GM10847 (cell line): ENCODE data around the gene NCKAP5.

ENCODE experiments used
- POLR2A ChIP-seq: IDR thresholded peaks from 2 replicates; pipeline ENCODE4 v1.6.1; 2011; ENCODE audit not compliant: insufficient read length; ENCODE audit errors: extremely low read depth

The NCKAP5 gene

GRCh38 chr2:133442393-133442792 is 125.9 kb downstream of the NCKAP5 start:
- TF ChIP-seq POLR2A, result no peak

GRCh38 chr2:133439565-133439920 is 128.7 kb downstream of the NCKAP5 start:
- no peak for TF ChIP-seq POLR2A

DNA sequence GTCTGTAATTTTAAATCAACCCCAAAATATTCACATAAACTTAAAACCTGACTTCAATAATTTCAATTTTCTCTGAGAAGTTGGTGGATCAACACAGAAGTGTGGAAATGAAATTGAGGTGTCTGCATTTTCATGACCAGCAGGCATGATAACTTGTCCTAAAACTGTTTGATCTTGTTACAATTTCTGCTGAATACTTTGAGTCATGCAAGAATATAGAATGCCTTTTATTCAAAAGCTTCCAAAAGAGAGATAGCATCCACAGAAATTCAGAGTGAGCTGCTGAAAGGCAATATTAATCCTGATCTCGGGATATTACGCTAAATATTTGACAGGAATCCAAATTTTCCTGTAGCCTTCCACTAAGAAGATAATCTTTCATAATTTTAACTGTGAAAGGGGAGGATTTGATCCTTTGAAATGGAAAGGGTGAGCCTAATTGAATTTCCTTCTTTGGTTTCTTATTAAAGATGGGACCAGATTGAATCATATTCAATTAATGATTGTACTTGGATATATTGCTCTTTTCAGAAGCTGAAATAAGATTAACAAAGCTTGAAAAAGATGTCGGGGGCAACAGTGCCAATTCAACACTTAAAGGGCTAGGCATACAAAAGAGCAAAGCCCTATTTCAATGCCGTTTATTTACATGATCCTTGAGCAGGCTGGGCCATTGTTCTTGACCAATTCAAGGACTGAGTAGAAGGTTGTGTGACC is 129.3 kb downstream of the NCKAP5 start:
- TF ChIP-seq POLR2A, result no peak

DNA sequence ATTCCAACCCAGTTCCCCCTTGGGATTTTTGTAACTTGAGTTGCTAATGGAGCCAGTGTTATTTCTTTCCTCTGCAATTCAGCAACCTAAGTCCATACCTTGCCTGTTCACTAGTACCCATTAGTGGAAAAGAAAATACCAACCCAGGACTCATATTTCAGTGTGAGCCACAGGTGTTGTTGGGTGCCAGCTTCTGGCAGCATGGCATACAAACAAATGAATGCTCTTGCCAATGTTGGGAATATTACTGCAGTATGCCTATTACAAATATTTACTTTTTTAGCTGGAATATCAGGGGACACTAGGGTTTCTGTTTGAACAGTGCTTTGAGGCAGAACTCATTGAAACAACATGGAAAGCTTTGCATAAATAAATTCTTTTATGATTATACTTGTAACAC is 130.2 kb downstream of the NCKAP5 start:
- TF ChIP-seq POLR2A, result no peak

DNA sequence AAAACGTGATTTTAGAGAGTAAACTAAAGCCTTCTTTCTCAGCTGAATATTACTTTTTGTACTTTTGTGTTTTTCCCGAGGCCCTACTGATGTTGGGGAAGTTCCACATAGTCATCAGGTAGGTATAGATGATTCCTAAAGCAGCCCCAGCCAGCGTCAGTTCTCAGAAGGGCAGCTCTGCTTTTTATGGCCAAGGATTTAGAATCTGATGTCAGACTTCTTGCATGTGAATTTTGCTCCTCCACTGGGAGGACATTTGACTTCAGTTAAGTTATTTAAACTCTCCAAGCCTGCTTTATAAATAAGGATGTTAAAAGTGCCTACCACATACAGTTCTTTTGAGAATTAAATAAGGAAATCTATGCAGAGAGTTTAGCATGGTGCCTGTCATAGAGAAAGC is 130.8 kb downstream of the NCKAP5 start:
- TF ChIP-seq POLR2A, result no peak

DNA sequence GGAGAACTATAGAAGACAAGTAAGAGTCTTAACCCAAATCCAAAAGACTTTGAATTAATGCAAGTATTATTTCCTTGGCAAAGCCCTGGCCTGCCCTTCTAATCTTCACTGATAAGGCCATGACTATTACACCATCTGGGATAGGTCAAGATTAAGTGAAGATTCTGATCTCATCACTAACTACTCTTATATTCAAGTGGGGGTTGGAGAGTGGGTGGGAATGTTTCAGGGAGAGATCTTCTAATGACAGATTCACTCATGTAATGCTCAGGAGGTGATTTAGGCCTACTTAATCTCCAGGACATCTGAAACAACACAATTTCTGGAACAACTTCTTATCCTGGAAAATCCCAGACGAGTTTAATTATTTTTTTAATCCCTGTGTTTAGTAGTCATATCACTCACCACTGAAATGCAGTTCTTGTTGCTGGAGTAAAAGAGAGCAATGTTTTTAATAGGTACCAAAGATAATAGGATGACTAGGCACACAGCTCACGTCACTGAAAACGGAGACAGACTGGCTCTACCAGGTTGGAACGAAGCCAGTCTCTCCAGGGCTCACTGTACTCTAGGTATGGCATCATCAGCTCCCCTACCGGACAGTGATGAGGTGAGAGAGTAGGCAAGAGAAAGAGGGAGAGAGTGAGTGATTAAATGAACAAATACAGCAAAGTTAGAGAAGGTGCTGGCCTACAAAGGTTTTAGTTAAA is 133.1 kb downstream of the NCKAP5 start:
- TF ChIP-seq POLR2A, result no peak

DNA sequence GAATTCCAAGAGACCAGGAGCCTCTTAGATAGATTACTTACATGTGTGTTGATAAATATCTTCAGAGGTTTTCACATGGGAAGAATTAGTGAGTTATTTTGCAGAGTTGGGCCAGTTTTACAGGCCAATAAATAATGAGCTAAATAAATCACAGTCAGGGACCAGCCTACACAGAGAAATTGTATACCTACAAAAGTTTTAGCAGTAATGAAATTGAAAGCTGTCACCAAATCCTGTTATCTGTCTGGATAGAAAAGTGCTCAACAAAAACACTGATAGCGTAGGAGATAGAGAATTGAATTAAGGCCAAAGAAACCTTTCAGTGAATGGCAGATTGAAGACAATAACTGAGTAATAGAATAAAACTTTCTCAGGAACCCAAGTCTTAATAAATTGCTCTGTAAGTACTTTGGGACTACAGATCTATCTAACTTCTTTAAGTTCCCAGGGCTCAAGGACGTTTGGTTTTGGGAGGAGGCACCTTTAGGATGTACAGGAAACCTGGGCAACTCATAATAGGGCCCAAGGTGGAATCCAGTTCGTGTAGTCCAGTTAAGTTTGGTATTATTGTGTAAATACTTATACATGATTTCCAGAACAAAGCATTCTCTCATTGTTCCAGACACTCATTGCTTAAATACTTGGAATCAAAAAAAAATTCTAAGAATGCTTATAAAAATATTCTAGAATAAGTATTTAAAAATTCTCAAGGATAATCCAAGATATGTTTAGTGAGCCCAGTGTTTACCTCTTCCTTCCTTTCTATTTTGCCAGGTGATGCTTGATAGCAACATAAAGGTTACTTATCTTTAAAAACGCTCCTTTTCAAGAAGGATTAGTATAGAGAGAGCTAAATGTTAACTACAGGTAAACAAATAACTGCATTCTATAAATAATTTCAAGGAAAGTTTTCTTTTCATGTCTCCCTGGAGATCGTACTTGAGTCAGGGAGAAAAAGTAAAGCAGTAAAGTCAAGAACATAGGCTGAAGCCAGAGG is 134.5 kb downstream of the NCKAP5 start:
- TF ChIP-seq POLR2A, result no peak

DNA sequence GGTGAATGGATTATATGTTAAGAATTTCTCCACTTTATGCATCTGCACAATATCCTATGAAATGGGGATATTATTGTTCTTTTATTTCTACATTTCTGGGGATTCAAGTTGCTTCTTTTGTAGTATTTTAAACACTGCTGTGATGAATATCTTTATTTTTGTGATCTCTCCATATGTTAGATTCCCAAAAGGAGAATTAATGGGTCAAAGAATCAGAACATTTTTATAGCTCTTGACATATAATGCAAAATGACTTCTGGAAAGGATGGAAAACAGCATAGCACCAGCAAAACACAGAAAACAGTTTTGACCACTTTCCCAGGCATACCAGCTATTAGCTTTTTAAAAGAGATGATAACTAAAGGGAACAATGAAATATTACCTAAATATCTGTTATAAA is 135.5 kb downstream of the NCKAP5 start:
- TF ChIP-seq POLR2A, result no peak

GRCh38 chr2:133431289-133431688 is 137.0 kb downstream of the NCKAP5 start:
- TF ChIP-seq POLR2A, result no peak

DNA sequence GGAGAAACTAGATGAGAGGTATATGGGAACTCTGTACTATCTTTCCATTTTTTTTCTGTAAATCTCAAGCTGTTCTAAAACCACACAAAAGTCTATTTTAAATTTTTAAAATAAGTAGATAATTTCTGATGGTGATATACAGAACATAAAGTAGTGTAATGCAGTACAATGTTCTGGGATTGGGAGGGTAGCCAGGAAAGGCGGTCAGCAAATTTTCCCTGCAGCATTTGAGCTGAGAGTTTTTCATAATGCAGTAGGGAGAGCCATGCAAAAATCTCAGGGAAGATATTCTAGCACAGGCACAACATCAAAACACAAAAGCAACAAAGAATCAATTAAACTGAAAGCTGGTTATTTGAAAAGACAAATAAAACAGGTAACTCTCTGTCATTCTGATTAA is 141.5 kb downstream of the NCKAP5 start:
- TF ChIP-seq POLR2A, result no peak

GRCh38 chr2:133425612-133426011 is 142.7 kb downstream of the NCKAP5 start:
- no peak for TF ChIP-seq POLR2A

- TF ChIP-seq POLR2A, result no peak
These were observed 143.4 kb downstream of the NCKAP5 start for GRCh38 chr2:133424876-133425275.

- TF ChIP-seq POLR2A, result no peak
These were observed 145.3 kb downstream of the NCKAP5 start for GRCh38 chr2:133422931-133423351.

GRCh38 chr2:133421516-133422324 is 146.5 kb downstream of the NCKAP5 start:
- TF ChIP-seq POLR2A, result no peak

DNA sequence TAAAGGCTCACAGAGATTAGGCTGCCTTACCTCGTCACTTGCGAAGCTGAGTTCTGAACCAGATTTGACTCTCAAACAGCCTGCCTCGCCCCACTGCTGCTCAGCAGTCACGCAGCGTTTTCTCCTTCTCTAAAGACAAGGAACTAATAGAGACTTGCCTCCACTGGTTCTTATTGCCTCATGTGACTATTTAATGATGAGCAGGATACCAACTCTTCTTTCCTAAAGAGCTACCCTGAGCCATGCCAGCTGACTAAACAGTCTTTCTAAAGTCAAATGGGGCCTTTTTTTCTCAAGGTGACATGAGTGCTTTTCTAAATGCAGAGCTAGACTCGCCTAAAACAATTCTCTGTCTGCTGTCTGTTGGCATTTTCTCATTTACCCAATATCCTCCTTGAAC is 147.5 kb downstream of the NCKAP5 start:
- TF ChIP-seq POLR2A, result no peak
